Activated CD8-positive, alpha-beta memory T cell treated with anti-CD3 and anti-CD28 coated beads for 36 hours (primary cell): ENCODE results near the gene BCCIP. TPM values are rescaled to one million over a fixed set of nuclear protein-coding genes. Genes with fewer than 3 reads are reported as not detected.

Source experiments
- CTCF ChIA-PET: fragments of 350-600 bp; sonication (Branson Sonifier 250); formaldehyde crosslinking; loops from one replicate; lab custom pipeline; 2021; ENCODE audit warnings: antibody characterized with exemption; lab: Charles Lee
- POLR2A ChIA-PET: fragments of 350-600 bp; sonication (Branson Sonifier 250); formaldehyde crosslinking; loops from one replicate; lab custom pipeline; 2021; ENCODE audit warnings: antibody characterized with exemption; lab: Charles Lee
- total RNA-seq, 2 experiments: library from RNA; stranded (reverse); gene quantifications; one replicate each; pipeline ENCODE4 v1.2.3, GENCODE V29; 2021

Gene BCCIP
- total RNA-seq, 2 experiments from 2014 or later = 137 to 141 TPM

DNA sequence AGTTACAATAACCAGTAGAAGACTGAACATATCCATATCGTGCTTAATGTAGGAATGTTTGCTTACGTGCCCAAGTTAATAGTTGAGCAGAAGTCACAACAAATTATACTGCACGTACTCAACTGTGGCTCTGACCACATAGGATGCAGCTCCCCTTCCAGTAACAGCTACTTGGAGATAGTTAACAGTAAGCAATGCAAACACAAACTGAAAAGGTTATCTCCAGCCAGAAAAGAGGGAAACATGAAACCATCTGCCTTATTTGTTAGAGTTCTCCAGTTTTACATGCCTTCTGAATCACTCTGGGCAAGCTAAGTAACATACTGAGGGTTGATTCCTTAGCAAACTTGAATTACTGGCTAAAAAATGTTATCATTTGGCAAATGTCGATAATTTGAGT, 48.0 kb downstream of the BCCIP start:
- POLR2A ChIA-PET = no interaction called here
- CTCF ChIA-PET = no interaction called here

GRCh38 chr10:125878957-125879835, 55.9 kb downstream of the BCCIP start:
- ChIA-PET POLR2A (no interaction called here), CTCF (interaction anchor here (0.7 kb wide), 1 partner anchor 1802 kb away, joined by 3 read pairs; no protein-coding TSS in a partner anchor)

DNA sequence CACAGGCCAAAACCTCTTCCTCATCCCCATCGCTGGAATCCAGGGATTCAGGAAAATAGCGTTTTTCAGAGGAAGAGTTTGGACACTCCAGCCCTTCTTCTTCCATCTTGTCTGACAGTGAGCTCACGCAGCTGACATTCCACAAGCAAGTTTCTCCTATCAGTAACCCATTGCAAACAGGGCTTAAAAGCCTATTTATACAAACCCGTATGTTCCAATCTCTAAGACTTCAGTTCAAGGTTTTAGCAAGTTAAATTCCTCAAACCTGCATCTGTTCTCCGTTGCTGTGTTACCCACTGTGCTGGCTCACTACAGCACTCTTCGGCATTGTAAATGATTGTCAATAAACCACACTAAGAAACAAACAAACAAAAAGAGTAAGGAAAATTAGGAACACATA, 57.4 kb downstream of the BCCIP start:
- ChIA-PET CTCF (no interaction called here), POLR2A (no interaction called here)

DNA sequence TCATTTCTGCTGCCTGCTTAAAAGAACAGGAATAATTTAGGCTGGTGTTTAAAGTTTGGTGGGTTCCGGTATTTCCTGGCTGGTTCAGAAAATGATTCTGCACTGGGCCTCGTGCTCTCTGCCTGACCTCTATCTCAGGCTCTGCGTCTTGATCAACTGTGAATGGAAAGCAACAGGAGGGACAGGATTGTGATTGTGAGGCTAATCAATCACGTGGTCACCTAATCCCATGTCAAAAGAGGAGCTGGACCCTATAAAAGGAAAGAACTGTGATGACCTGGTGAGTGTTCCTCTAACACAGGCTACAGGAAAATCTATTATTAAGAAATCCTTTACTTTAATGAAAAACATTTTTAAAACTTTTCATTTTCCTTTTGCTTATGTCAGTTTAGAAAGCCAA, 57.8 kb downstream of the BCCIP start, which contains the start of gene DHX32:
DHX32 (minus strand) TSS at position 101 of the 400 bp plus-strand sequence. CDS start 468 bp downstream, outside the sequence.
- POLR2A ChIA-PET = no interaction called here

DNA sequence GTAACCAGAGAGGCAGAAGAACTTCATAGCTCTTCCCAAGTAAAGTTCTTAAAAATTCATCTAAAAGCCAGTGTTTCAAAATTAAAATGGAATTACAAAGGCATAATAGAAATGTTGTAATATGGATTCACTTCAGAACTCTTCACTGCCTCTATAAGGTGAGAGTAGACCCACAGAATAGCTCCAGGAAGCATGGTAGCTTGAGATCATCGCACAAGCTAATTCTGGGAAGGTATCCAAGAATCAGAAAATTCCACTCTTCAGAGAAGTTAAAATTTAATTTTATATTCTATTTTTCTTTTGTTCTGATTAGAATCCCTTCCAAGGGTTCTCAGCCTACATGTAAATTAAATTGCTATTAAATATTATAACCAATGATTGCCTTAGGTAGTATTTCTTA, 59.2 kb downstream of the BCCIP start:
- CTCF ChIA-PET = no interaction called here
- POLR2A ChIA-PET = interaction anchor here (0.6 kb wide), 2 partner anchors 23 to 28 kb away, joined by 5 to 10 read pairs; no protein-coding TSS in a partner anchor

More for the DNA sequence above, 57.8 kb downstream of the BCCIP start, which contains the start of gene DHX32:
- CTCF ChIA-PET = no interaction called here

DNA sequence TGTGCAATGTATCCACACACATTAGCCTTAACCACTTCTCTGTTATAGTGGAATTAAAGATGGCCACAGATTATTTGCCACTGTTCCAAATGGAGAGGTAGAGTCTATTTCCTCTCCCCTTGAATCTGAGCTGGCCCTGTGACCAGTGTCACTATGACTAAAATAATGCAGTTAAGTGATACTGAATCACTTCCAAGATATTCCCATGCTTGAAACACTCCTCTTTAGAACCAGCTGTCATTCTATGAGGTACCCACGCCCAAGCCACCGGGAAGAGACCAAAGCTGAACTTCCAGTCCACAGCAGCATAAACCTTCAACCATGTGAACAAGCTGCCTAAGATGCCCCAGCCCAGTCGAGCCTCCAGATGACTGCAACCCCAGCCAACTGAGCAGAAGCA, 59.9 kb downstream of the BCCIP start:
- POLR2A ChIA-PET = no interaction called here

More for the DNA sequence above, 59.9 kb downstream of the BCCIP start:
- CTCF ChIA-PET = no interaction called here

Other genes with a start within 250 kb of the BCCIP start
- gene TEX36, start 140.4 kb upstream of the BCCIP start, total RNA-seq = not detected
- 10 to 100 TPM; 30.2 to 32.2 TPM for gene EDRF1, start 103.8 kb upstream of the BCCIP start, total RNA-seq
- gene MMP21, start 47.7 kb upstream of the BCCIP start, total RNA-seq = not detected
- 10 to 100 TPM; 48.3 to 49.1 TPM for gene UROS, start 288 bp upstream of the BCCIP start, total RNA-seq
- gene DHX32, start 57.7 kb downstream of the BCCIP start, total RNA-seq = 10 to 100 TPM; 21.1 to 22.7 TPM
- gene FANK1, start 73.0 kb downstream of the BCCIP start, total RNA-seq = under 1 TPM; 0.25 to 0.63 TPM